ENCODE measurements around the gene SYK. TPM values are rescaled to one million over a fixed set of nuclear protein-coding genes. Genes with fewer than 3 reads are reported as not detected.

Gene SYK
- total RNA-seq, 1 donor from 2014 or later = 12.0 TPM

GRCh38 chr9:90921104-90921503 is 119.5 kb downstream of the SYK start:
- intact Hi-C loops (cut with DNase I) = no loop called here
- DNase-seq (ENCODE audit: extremely low spot score in 2 of 2) = no peak
- Histone ChIP-seq H3K36me3 (no peaks in the 10 kb centered on the region), H3K9me3 (no peaks in the 10 kb centered on the region), H3K27me3 (no peaks in the 10 kb centered on the region), H3K27ac (no peak overlapping the region), H3K4me1 (peaks cover 29% of the 10 kb centered on the region), H3K4me3 (no peak overlapping the region)
- TF ChIP-seq POLR2AphosphoS5 (IDR thresholded peaks at IDR 0.05; ENCODE audit: insufficient read depth in 1 of 2, low read depth in 1 of 2) (peak; percentile 30 to 71), CTCF (IDR thresholded peaks at IDR 0.05) (no peak)

GRCh38 chr9:90921969-90922368 is 120.3 kb downstream of the SYK start:
- no peak for DNase-seq (ENCODE audit: extremely low spot score in 2 of 2)
- no peak overlapping the region for H3K27ac ChIP-seq
- H3K36me3 ChIP-seq = no peaks in the 10 kb centered on the region
- H3K4me3 ChIP-seq = no peak overlapping the region
- intact Hi-C loops (cut with DNase I) = no loop called here
- no peaks in the 10 kb centered on the region for H3K27me3 ChIP-seq
- no peaks in the 10 kb centered on the region for H3K9me3 ChIP-seq
- peaks cover 29% of the 10 kb centered on the region for H3K4me1 ChIP-seq
- TF ChIP-seq CTCF (IDR thresholded peaks at IDR 0.05) (no peak), POLR2A (IDR thresholded peaks at IDR 0.05) (no peak), POLR2AphosphoS5 (IDR thresholded peaks at IDR 0.05; ENCODE audit: insufficient read depth in 1 of 2, low read depth in 1 of 2) (no peak)

- Histone ChIP-seq H3K27me3 (no peaks in the 10 kb centered on the region), H3K27ac (no peak overlapping the region), H3K36me3 (no peaks in the 10 kb centered on the region), H3K4me1 (peaks cover 14% of the 10 kb centered on the region), H3K4me3 (no peak overlapping the region), H3K9me3 (no peaks in the 10 kb centered on the region)
- intact Hi-C loops (cut with DNase I) = no loop called here
- TF ChIP-seq CTCF (IDR thresholded peaks at IDR 0.05) (no peak), POLR2A (IDR thresholded peaks at IDR 0.05) (no peak), POLR2AphosphoS5 (IDR thresholded peaks at IDR 0.05; ENCODE audit: insufficient read depth in 1 of 2, low read depth in 1 of 2) (no peak)
- DNase-seq (ENCODE audit: extremely low spot score in 2 of 2) = no peak
Measured at GRCh38 chr9:90925581-90926257, 124.1 kb downstream of the SYK start.

- TF ChIP-seq POLR2AphosphoS5 (IDR thresholded peaks at IDR 0.05; ENCODE audit: insufficient read depth in 1 of 2, low read depth in 1 of 2) (no peak), POLR2A (IDR thresholded peaks at IDR 0.05) (no peak), CTCF (IDR thresholded peaks at IDR 0.05) (no peak)
- H3K4me3 ChIP-seq = no peak overlapping the region
- no peaks in the 10 kb centered on the region for H3K36me3 ChIP-seq
- intact Hi-C loops (cut with DNase I) = no loop called here
- H3K9me3 ChIP-seq = no peaks in the 10 kb centered on the region
- H3K4me1 ChIP-seq = peaks cover 6% of the 10 kb centered on the region
- no peak for DNase-seq (ENCODE audit: extremely low spot score in 2 of 2)
- H3K27me3 ChIP-seq = no peaks in the 10 kb centered on the region
- H3K27ac ChIP-seq = no peak overlapping the region
Measured at GRCh38 chr9:90926936-90927335, 125.3 kb downstream of the SYK start.

DNA sequence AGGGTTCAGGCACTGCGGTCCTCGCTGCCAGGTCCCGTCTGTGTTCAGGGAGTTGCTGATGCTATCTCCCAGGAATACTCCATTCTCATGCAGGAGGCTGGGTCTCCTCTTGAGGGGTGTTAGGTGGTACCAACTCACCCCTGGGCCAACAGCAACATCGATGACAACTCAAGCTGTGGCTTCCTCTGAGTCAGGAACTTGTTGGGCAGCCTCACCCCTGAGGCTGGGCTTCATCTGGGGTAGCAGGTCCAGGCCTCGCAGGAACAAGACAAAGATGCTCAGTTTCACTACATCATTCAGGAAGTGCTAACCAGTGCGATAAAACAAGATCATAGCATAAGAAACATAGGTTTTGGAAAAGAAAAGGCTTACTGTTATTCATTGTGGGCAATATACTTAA is 125.9 kb downstream of the SYK start:
- no peak overlapping the region for H3K27ac ChIP-seq
- peaks cover 6% of the 10 kb centered on the region for H3K4me1 ChIP-seq
- no peaks in the 10 kb centered on the region for H3K36me3 ChIP-seq
- H3K4me3 ChIP-seq = no peak overlapping the region
- H3K9me3 ChIP-seq = no peaks in the 10 kb centered on the region
- TF ChIP-seq CTCF (IDR thresholded peaks at IDR 0.05) (no peak), POLR2A (IDR thresholded peaks at IDR 0.05) (no peak), POLR2AphosphoS5 (IDR thresholded peaks at IDR 0.05; ENCODE audit: insufficient read depth in 1 of 2, low read depth in 1 of 2) (no peak)
- intact Hi-C loops (cut with DNase I) = no loop called here
- DNase-seq (ENCODE audit: extremely low spot score in 2 of 2) = no peak
- H3K27me3 ChIP-seq = no peaks in the 10 kb centered on the region

Measured in vagina (tissue), 2 donors.